Liver (tissue), 3 donors: ENCODE measurements around the gene GPRC5B.

ENCODE experiments used
- CTCF ChIP-seq: fragments of 150-350 bp; IDR thresholded peaks from 2 replicates; pipeline ENCODE4 v1.5.1; 2017; ENCODE audit warnings: improper control_type of control experiment, low read depth, low read length; ENCODE audit not compliant: missing input control
- EGR1 ChIP-seq, 2 donors: IDR thresholded peaks; 2 replicates each; pipeline ENCODE4 v1.6.1; 2016 to 2018; ENCODE audit warnings: antibody characterized with exemption in 2 of 2, low read depth in 2 of 2
- ZBTB33 ChIP-seq: IDR thresholded peaks from 2 replicates; pipeline ENCODE4 v1.6.1; 2016; ENCODE audit warnings: antibody characterized with exemption
- donor health status: healthy.
- donor health status: healthy.

- TF ChIP-seq EGR1 (IDR thresholded peaks at IDR 0.05; ENCODE audit: low read depth in 2 of 2) = no peak
- TF ChIP-seq CTCF = no peak
- no peak for TF ChIP-seq ZBTB33
Observed at GRCh38 chr16:19835968-19836421, 48.7 kb downstream of the GPRC5B start.
